SW480 (cell line): ENCODE measurements around the gene C4orf46.
A peak's percentile ranks its signal among the peaks of the same experiment; 100 is the strongest.
"Not testable (repeated sequence)": the region's sequence is repeated elsewhere in the genome, so short reads cannot be mapped to it uniquely, and the experiment has no call there.

ENCODE experiments used
- DNase-seq: peaks from one replicate; pipeline ENCODE4 v3.0.0-alpha.2; 2016; ENCODE audit warnings: low spot score

The C4orf46 gene

GRCh38 chr4:158671665-158671914 is at the start of gene C4orf46:
Gene C4orf46 (minus strand): TSS chr4:158671887. CDS start chr4:158671801, 86 bp downstream.
- no peak for DNase-seq

- no peak for DNase-seq
These were observed 44.1 kb upstream of the C4orf46 start for GRCh38 chr4:158715802-158716201.

GRCh38 chr4:158714937-158715336 is 43.2 kb upstream of the C4orf46 start:
- DNase-seq = no peak

GRCh38 chr4:158712622-158713021 is 40.9 kb upstream of the C4orf46 start:
- DNase-seq = not testable (repeated sequence)

- DNase-seq = no peak
These were observed 39.1 kb upstream of the C4orf46 start for GRCh38 chr4:158710814-158711213.

- DNase-seq = no peak
These were observed 32.6 kb upstream of the C4orf46 start for GRCh38 chr4:158704274-158704673.

GRCh38 chr4:158688813-158689212 is 17.1 kb upstream of the C4orf46 start:
- DNase-seq = no peak

GRCh38 chr4:158682066-158682465 is 10.4 kb upstream of the C4orf46 start:
- DNase-seq = no peak

GRCh38 chr4:158681629-158682028 is 9.9 kb upstream of the C4orf46 start:
- no peak for DNase-seq

- DNase-seq = no peak
These were observed 7.1 kb upstream of the C4orf46 start for GRCh38 chr4:158678767-158679166.

- DNase-seq = no peak
These were observed 4.4 kb upstream of the C4orf46 start for GRCh38 chr4:158676076-158676475.

GRCh38 chr4:158673633-158674032 is 1.9 kb upstream of the C4orf46 start:
- no peak for DNase-seq

- DNase-seq = peak; percentile 97
These were observed 474 bp upstream of the C4orf46 start, which contains the start of gene ETFDH for GRCh38 chr4:158671915-158672806. Gene ETFDH (plus strand): TSS chr4:158672296. CDS start chr4:158672457, 161 bp downstream.

- DNase-seq = peak; percentile 48
These were observed 567 bp downstream of the C4orf46 start for GRCh38 chr4:158670975-158671664.

GRCh38 chr4:158669310-158669709 is 2.4 kb downstream of the C4orf46 start:
- no peak for DNase-seq

GRCh38 chr4:158667651-158668198 is 4.0 kb downstream of the C4orf46 start:
- peak; percentile 17 for DNase-seq

- no peak for DNase-seq
These were observed 4.8 kb downstream of the C4orf46 start for GRCh38 chr4:158666892-158667291.

- DNase-seq = no peak
These were observed 6.9 kb downstream of the C4orf46 start for GRCh38 chr4:158664806-158665205.

- DNase-seq = not testable (repeated sequence)
These were observed 7.7 kb downstream of the C4orf46 start for GRCh38 chr4:158663707-158664625.

GRCh38 chr4:158663255-158663654 is 8.4 kb downstream of the C4orf46 start:
- not testable (repeated sequence) for DNase-seq

- no peak for DNase-seq
These were observed 14.4 kb downstream of the C4orf46 start for GRCh38 chr4:158657291-158657690.

GRCh38 chr4:158656439-158656838 is 15.2 kb downstream of the C4orf46 start:
- DNase-seq = no peak
